ENCODE data around the gene ASCL4. TPM values are rescaled to one million over a fixed set of nuclear protein-coding genes. Genes with fewer than 3 reads are reported as not detected.

Gene ASCL4
- polyA plus RNA-seq, 2 of the 4 experiments (the other 2 are of a cell fraction), result not detected

GRCh38 chr12:107776171-107776570 is 1.7 kb downstream of the ASCL4 start:
- Histone ChIP-seq H3K4me3 (no peak overlapping the region), H3K9me3 (no peaks in the 10 kb centered on the region), H3K4me2 (no peak overlapping the region), H3K27ac (no peak overlapping the region), H3K4me1 (no peaks in the 10 kb centered on the region)
- DNase-seq (ENCODE audit: low read depth in 1 of 2, low spot score in 1 of 2) (no peak), ATAC-seq (no peak), FAIRE-seq (no peak)
- POLR2A ChIA-PET, result no interaction called here
- 1% methylated on average over 6 of the region's 6 CpGs for WGBS (ENCODE audit: missing lambda C conversion rate)
- CTCF ChIA-PET, result interaction anchor here (2.0 kb wide), 1 partner anchor 136 kb away, joined by 5 read pairs; no protein-coding TSS in a partner anchor
- TF ChIP-seq CBX2 (IDR thresholded peaks at IDR 0.05; ENCODE audit: borderline replicate concordance, low read depth) (no peak), CHD4 (IDR thresholded peaks at IDR 0.05; ENCODE audit: borderline replicate concordance) (no peak), RNF2 (IDR thresholded peaks at IDR 0.05; ENCODE audit: borderline replicate concordance, low read depth) (no peak), CHD2 (IDR thresholded peaks at IDR 0.05; ENCODE audit: low read length, partially characterized antibody) (no peak), JUNB (IDR thresholded peaks at IDR 0.05) (no peak), SREBF2 (IDR thresholded peaks at IDR 0.05) (no peak), ZNF302 (CRISPR knock-in tag; IDR thresholded peaks at IDR 0.05) (no peak), HES2 (IDR thresholded peaks at IDR 0.05) (no peak), MAX (IDR thresholded peaks at IDR 0.05) (no peak), KDM1A (IDR thresholded peaks at IDR 0.05; ENCODE audit: low read depth) (no peak), BHLHE40 (IDR thresholded peaks at IDR 0.05; ENCODE audit: low read depth, low read length) (no peak), SMC3 (IDR thresholded peaks at IDR 0.05) (no peak), PBX3 (IDR thresholded peaks at IDR 0.05) (no peak)
- TF ChIP-seq, protein P1, sequence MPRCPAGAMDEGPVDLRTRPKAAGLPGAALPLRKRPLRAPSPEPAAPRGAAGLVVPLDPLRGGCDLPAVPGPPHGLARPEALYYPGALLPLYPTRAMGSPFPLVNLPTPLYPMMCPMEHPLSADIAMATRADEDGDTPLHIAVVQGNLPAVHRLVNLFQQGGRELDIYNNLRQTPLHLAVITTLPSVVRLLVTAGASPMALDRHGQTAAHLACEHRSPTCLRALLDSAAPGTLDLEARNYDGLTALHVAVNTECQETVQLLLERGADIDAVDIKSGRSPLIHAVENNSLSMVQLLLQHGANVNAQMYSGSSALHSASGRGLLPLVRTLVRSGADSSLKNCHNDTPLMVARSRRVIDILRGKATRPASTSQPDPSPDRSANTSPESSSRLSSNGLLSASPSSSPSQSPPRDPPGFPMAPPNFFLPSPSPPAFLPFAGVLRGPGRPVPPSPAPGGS (IDR thresholded peaks at IDR 0.05), result no peak
- TF ChIP-seq, protein P2, sequence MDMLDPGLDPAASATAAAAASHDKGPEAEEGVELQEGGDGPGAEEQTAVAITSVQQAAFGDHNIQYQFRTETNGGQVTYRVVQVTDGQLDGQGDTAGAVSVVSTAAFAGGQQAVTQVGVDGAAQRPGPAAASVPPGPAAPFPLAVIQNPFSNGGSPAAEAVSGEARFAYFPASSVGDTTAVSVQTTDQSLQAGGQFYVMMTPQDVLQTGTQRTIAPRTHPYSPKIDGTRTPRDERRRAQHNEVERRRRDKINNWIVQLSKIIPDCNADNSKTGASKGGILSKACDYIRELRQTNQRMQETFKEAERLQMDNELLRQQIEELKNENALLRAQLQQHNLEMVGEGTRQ (IDR thresholded peaks at IDR 0.05), result no peak

DNA sequence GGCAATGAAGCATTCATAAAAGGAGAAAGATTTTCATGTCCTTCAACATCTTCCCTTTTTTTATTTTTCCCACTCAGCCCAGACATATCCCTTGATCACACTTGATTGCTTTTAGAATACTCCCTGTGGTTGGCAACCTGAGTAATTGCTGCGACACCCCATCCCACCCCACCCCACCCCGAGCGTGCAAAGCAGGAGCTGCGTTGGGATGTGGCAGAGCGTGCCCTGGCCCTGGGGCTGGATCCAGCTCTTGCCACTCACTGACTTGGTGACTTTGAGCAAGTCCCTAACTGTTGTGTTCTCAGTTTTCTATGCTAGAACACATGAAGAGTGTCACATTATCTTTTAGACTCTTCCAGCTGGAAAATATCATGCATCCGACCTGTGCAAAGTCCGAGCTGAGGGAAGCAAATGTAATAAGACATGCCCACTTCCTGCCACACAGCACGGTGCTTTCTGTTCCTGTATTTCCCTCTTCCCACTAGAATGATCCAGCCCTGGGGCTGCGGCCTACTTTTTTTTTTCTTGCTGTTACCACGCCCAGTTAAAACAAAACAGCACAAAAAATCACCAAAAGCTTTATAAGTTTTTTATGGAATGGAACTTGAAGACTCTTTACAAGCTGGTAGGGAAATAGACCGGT is 4.0 kb downstream of the ASCL4 start:
- FAIRE-seq, result no peak

More for the DNA sequence above, 4.0 kb downstream of the ASCL4 start:
- no peaks in the 10 kb centered on the region for H3K9me3 ChIP-seq
- ATAC-seq (no peak), DNase-seq (ENCODE audit: low read depth in 1 of 2, low spot score in 1 of 2) (no peak)
- ChIA-PET POLR2A (no interaction called here), CTCF (interaction anchor here (2.1 kb wide), 1 partner anchor 10 kb away, joined by 6 read pairs; no protein-coding TSS in a partner anchor)
- H3K4me2 ChIP-seq, result no peak overlapping the region
- no peaks in the 10 kb centered on the region for H3K4me1 ChIP-seq
- no peak overlapping the region for H3K4me3 ChIP-seq
- no peak overlapping the region for H3K27ac ChIP-seq
- WGBS (ENCODE audit: missing lambda C conversion rate), result 33% methylated on average over 11 of the region's 11 CpGs
- TF ChIP-seq EHMT2 (IDR thresholded peaks at IDR 0.05; ENCODE audit: low read depth), result no peak
- TF ChIP-seq GATA3 (IDR thresholded peaks at IDR 0.05; ENCODE audit: borderline replicate concordance), result no peak
- no peak for TF ChIP-seq SMC3 (IDR thresholded peaks at IDR 0.05)
- no peak for TF ChIP-seq ATOH8 (CRISPR knock-in tag; IDR thresholded peaks at IDR 0.05; ENCODE audit: low read depth)
